Loucy (cell line): ENCODE results near the gene KIFC1.

Experiments used
- EZH2phosphoT487 ChIP-seq: fragments of 200-600 bp; IDR thresholded peaks from 2 replicates; pipeline ENCODE4 v1.6.1; 2018; ENCODE audit warnings: antibody characterized with exemption, mild to moderate bottlenecking, moderate library complexity, borderline replicate concordance
- TF ChIP-seq, protein P1 (sequence below): fragments of 200-600 bp; sonication (generic); conservative IDR thresholded peaks from 2 replicates; pipeline ENCODE4 v1.5.1; 2014; ENCODE audit warnings: mild to moderate bottlenecking, antibody characterized with exemption, low read length

DNA sequence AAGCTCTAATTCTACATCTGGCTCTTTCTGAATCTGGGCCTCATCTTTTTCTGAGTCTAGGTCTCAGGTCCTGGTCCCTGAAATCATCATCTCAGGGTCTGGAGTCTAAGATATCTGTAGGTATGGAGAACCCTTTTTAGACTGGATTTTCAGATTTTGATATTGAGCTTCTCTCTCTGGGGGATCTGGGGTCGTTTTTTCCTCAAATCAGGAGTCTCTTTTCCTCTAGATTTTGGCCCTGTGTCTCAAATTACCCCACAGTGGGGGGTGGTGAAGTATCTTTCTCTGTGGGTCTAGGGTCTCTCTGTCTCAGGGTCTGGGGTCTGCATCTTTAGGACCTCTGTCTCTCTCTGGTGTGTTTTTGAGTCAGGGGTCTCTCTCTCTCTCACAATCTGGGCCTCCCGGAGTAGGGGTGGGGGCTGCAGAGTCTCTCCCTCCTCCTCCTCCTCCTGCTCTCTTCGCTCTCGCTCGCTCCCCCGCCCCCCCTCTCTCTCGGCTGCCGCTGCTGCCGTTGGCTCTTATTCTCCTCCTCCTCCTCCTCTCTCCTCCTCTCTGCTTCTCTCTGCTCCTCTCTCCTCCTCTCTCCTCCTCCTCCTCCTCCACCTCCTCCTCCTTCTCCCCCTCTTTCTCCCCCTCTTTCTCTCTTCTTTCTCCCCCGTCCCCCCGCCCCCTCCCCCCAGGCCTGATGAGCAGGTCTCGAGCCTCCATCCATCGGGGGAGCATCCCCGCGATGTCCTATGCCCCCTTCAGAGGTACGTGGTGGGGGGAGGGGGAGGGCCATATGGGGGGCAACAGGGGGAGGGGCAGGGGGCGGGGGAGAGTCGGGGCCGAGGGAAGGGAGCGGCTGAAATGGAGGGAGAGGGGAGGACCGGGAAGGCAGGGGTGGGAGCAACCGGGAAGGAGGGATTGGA lies 28.2 kb downstream of the KIFC1 start, which contains the start of gene SYNGAP1:
- TF ChIP-seq, protein P1, sequence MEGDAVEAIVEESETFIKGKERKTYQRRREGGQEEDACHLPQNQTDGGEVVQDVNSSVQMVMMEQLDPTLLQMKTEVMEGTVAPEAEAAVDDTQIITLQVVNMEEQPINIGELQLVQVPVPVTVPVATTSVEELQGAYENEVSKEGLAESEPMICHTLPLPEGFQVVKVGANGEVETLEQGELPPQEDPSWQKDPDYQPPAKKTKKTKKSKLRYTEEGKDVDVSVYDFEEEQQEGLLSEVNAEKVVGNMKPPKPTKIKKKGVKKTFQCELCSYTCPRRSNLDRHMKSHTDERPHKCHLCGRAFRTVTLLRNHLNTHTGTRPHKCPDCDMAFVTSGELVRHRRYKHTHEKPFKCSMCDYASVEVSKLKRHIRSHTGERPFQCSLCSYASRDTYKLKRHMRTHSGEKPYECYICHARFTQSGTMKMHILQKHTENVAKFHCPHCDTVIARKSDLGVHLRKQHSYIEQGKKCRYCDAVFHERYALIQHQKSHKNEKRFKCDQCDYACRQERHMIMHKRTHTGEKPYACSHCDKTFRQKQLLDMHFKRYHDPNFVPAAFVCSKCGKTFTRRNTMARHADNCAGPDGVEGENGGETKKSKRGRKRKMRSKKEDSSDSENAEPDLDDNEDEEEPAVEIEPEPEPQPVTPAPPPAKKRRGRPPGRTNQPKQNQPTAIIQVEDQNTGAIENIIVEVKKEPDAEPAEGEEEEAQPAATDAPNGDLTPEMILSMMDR = no peak
- TF ChIP-seq EZH2phosphoT487 = no peak
